ENCODE measurements around the gene ARNT2.

ARNT2 gene

GRCh38 chr15:80594091-80594889 lies 190.1 kb downstream of the ARNT2 start:
- Histone ChIP-seq H3K27me3 (no peaks in the 10 kb centered on the region), H3K9me3 (no peaks in the 10 kb centered on the region), H3K4me1 (no peaks in the 10 kb centered on the region), H3K4me3 (ENCODE audit: low read depth, low read length) (no peak overlapping the region), H3K36me3 (no peaks in the 10 kb centered on the region)
- DNase-seq: no peak
- TF ChIP-seq CTCF (IDR thresholded peaks at IDR 0.05; ENCODE audit: low read depth, low read length): no peak

- Histone ChIP-seq H3K36me3 (no peaks in the 10 kb centered on the region), H3K4me1 (no peaks in the 10 kb centered on the region), H3K9me3 (no peaks in the 10 kb centered on the region), H3K4me3 (ENCODE audit: low read depth, low read length) (no peak overlapping the region), H3K27me3 (no peaks in the 10 kb centered on the region)
- no peak for TF ChIP-seq CTCF (IDR thresholded peaks at IDR 0.05; ENCODE audit: low read depth, low read length)
- DNase-seq: no peak
These were observed 191.2 kb downstream of the ARNT2 start for GRCh38 chr15:80595396-80595795.

GRCh38 chr15:80596521-80596976 lies 192.4 kb downstream of the ARNT2 start:
- TF ChIP-seq CTCF (IDR thresholded peaks at IDR 0.05; ENCODE audit: low read depth, low read length): no peak
- no peak for DNase-seq
- H3K36me3 ChIP-seq: no peaks in the 10 kb centered on the region
- H3K4me3 ChIP-seq (ENCODE audit: low read depth, low read length): no peak overlapping the region
- no peaks in the 10 kb centered on the region for H3K27me3 ChIP-seq
- no peaks in the 10 kb centered on the region for H3K4me1 ChIP-seq
- H3K9me3 ChIP-seq: no peaks in the 10 kb centered on the region

GRCh38 chr15:80597076-80597475 lies 192.9 kb downstream of the ARNT2 start:
- no peak for DNase-seq
- Histone ChIP-seq H3K4me3 (ENCODE audit: low read depth, low read length) (no peak overlapping the region), H3K27me3 (no peaks in the 10 kb centered on the region), H3K4me1 (no peaks in the 10 kb centered on the region), H3K36me3 (no peaks in the 10 kb centered on the region), H3K9me3 (no peaks in the 10 kb centered on the region)
- TF ChIP-seq CTCF (IDR thresholded peaks at IDR 0.05; ENCODE audit: low read depth, low read length): no peak

- Histone ChIP-seq H3K36me3 (no peaks in the 10 kb centered on the region), H3K4me1 (no peaks in the 10 kb centered on the region), H3K9me3 (no peaks in the 10 kb centered on the region), H3K4me3 (ENCODE audit: low read depth, low read length) (no peak overlapping the region), H3K27me3 (no peaks in the 10 kb centered on the region)
- TF ChIP-seq CTCF (IDR thresholded peaks at IDR 0.05; ENCODE audit: low read depth, low read length): no peak
- DNase-seq: no peak
These were observed 195.2 kb downstream of the ARNT2 start for GRCh38 chr15:80599359-80599758.

- no peak for DNase-seq
These were observed 196.4 kb downstream of the ARNT2 start for GRCh38 chr15:80600626-80601025.

More at GRCh38 chr15:80600626-80601025, 196.4 kb downstream of the ARNT2 start:
- no peak for TF ChIP-seq CTCF (IDR thresholded peaks at IDR 0.05; ENCODE audit: low read depth, low read length)
- no peaks in the 10 kb centered on the region for H3K36me3 ChIP-seq
- H3K4me1 ChIP-seq: no peaks in the 10 kb centered on the region
- H3K27me3 ChIP-seq: no peaks in the 10 kb centered on the region
- no peak overlapping the region for H3K4me3 ChIP-seq (ENCODE audit: low read depth, low read length)
- no peaks in the 10 kb centered on the region for H3K9me3 ChIP-seq
